GM21529 (cell line): ENCODE measurements around the gene CAMK2B.
"Not testable (repeated sequence)": the region's sequence is repeated elsewhere in the genome, so short reads cannot be mapped to it uniquely, and the experiment has no call there.

Experiments used
- ATAC-seq: cut with Tn5 transposase; IDR thresholded peaks from one replicate; pipeline ENCODE4 v1.9.1; 2021; ENCODE audit not compliant: unreplicated experiment

The CAMK2B gene

DNA sequence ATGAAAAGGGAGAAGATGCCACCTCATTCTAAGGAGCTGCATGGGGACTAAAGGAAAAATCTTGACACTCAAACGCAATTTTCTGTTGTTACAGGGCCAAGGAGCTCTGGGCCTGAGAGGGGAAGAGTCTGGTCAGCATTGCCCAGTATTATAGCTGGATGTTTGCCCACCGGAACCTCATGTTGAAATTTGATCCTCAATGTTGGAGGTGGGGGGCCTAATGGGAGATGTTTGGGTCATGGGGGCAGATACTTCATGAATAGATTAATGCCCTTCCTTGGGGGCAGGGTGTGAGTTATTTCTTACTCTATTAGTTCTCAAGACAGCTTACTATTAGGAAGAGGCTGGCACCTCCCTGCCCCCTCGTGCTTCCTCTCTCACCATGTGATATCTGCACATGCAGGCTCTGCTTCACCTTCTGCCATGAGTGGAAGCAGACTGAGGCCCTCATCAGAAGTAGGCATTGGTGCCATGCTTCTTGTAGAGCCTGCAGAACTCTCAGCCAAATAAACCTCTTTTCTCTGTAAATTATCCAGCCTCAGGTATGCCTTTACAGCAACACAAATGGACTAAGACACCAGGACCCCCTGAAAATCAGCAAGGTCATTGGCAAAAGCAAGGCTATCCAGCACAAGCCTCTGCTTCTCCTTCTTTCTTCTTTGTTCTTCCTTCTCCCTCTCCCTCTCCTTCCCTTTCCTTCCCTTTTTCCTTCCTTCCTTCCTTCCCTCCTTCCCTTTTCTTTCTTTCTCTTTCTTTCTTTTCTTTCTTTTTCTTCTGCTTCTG lies 151.3 kb downstream of the CAMK2B start:
- ATAC-seq = no peak

- ATAC-seq = no peak
These were observed 152.5 kb downstream of the CAMK2B start for GRCh38 chr7:44172803-44173424.

DNA sequence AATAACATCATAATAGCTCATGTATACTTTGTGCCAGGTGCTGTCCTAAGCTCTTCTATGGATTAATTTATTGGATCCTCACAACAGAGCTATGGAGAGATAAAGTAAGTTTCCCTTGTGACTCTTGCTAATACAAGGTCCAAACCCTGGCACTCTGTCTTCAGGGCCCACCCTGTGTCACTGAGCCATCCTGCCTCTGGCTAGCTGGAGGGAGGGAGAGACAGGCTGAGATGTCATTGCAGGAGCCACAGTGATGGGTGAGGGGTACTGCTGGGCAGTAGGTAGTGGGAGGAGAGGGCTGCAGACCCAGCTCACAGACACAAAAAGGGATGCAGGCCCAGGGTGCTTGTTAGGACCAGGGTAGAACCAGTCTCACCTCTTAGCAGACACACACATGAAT lies 153.0 kb downstream of the CAMK2B start:
- no peak for ATAC-seq

DNA sequence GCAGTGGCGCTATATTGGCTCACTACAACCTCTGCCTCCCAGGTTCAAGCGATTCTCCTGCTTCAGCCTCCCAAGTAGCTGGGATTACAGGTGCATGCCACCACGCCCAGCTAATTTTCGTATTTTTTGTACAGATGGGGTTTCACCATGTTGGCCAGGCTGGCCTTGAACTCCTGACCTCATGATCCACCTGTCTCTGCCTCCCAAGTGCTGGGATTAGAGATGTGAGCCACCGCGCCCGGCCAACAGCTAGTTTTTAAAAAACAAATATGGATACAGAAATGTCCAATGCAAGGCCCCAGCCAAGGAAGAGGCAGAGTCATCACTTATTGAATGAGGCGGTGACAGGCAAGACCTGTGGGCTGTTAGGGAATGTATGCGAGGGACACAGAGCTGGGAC lies 153.5 kb downstream of the CAMK2B start:
- not testable (repeated sequence) for ATAC-seq

- no peak for ATAC-seq
These were observed 157.5 kb downstream of the CAMK2B start for GRCh38 chr7:44167920-44168319.
